ENCODE measurements around the gene SLAMF7.

Gene SLAMF7

GRCh38 chr1:160750608-160751007, 11.6 kb downstream of the SLAMF7 start:
- no peak for DNase-seq (ENCODE audit: low read depth)
- no peak overlapping the region for H3K4me3 ChIP-seq (ENCODE audit: low read depth, low read length)
- no peak for TF ChIP-seq CTCF (IDR thresholded peaks at IDR 0.05; ENCODE audit: insufficient read depth, low read depth, low read length, missing control alignments)

GRCh38 chr1:160752406-160752805, 13.4 kb downstream of the SLAMF7 start:
- DNase-seq (ENCODE audit: low read depth): no peak
- TF ChIP-seq CTCF (IDR thresholded peaks at IDR 0.05; ENCODE audit: insufficient read depth, low read depth, low read length, missing control alignments): no peak
- no peak overlapping the region for H3K4me3 ChIP-seq (ENCODE audit: low read depth, low read length)

GRCh38 chr1:160752924-160753323, 13.9 kb downstream of the SLAMF7 start:
- H3K4me3 ChIP-seq (ENCODE audit: low read depth, low read length): no peak overlapping the region
- DNase-seq (ENCODE audit: low read depth): no peak
- no peak for TF ChIP-seq CTCF (IDR thresholded peaks at IDR 0.05; ENCODE audit: insufficient read depth, low read depth, low read length, missing control alignments)

GRCh38 chr1:160753594-160753993, 14.5 kb downstream of the SLAMF7 start:
- H3K4me3 ChIP-seq (ENCODE audit: low read depth, low read length): no peak overlapping the region
- DNase-seq (ENCODE audit: low read depth): no peak
- no peak for TF ChIP-seq CTCF (IDR thresholded peaks at IDR 0.05; ENCODE audit: insufficient read depth, low read depth, low read length, missing control alignments)

GRCh38 chr1:160755461-160755860, 16.4 kb downstream of the SLAMF7 start:
- TF ChIP-seq CTCF (IDR thresholded peaks at IDR 0.05; ENCODE audit: insufficient read depth, low read depth, low read length, missing control alignments): no peak
- DNase-seq (ENCODE audit: low read depth): no peak
- no peak overlapping the region for H3K4me3 ChIP-seq (ENCODE audit: low read depth, low read length)

- no peak overlapping the region for H3K4me3 ChIP-seq (ENCODE audit: low read depth, low read length)
- TF ChIP-seq CTCF (IDR thresholded peaks at IDR 0.05; ENCODE audit: insufficient read depth, low read depth, low read length, missing control alignments): no peak
- DNase-seq (ENCODE audit: low read depth): peak; percentile 68
Measured at GRCh38 chr1:160755911-160756848, 17.1 kb downstream of the SLAMF7 start.

GRCh38 chr1:160756849-160757201, 17.8 kb downstream of the SLAMF7 start:
- no peak for TF ChIP-seq CTCF (IDR thresholded peaks at IDR 0.05; ENCODE audit: insufficient read depth, low read depth, low read length, missing control alignments)

More at GRCh38 chr1:160756849-160757201, 17.8 kb downstream of the SLAMF7 start:
- H3K4me3 ChIP-seq (ENCODE audit: low read depth, low read length): no peak overlapping the region
- no peak for DNase-seq (ENCODE audit: low read depth)
